ENCODE data around the gene MAML2.

- no peak for TF ChIP-seq ZFX (IDR thresholded peaks at IDR 0.05)
- no peak for TF ChIP-seq CTCF (conservative IDR thresholded peaks at IDR 0.05)
These were observed 3.1 kb downstream of the MAML2 start for GRCh38 chr11:96339706-96340554.

Measured in C4-2B (cell line).